Body of pancreas (tissue), 4 donors: ENCODE data around the gene HSPB1. TPM values are rescaled to one million over a fixed set of nuclear protein-coding genes. Genes with fewer than 3 reads are reported as not detected.

Experiments used
- ATAC-seq: fragments of 150-250 bp; one replicate; pipeline ENCODE4 v1.9.1; 2016
- DNase-seq, 4 donors: peaks; one replicate each; pipeline ENCODE4 v3.0.0-alpha.2; 2019
- H3K27ac ChIP-seq, 4 donors: fragments of 200-600 bp; sonication (generic); 1 replicate in 3 of 4; 2 replicates in 1 of 4; pipeline versions ENCODE4 v1.5.1 to v1.6.1; 2016 to 2019; ENCODE audit warnings: mild to moderate bottlenecking in 1 of 4, mixed read lengths in 1 of 4, moderate library complexity in 1 of 4
- H3K27me3 ChIP-seq, 2 donors: fragments of 200-600 bp; sonication (generic); one replicate each; pipeline ENCODE4 v1.6.0; 2016; ENCODE audit warnings: mild to moderate bottlenecking in 1 of 2
- H3K36me3 ChIP-seq, 2 donors: fragments of 200-600 bp; sonication (generic); replicated peaks in 1 of 2; 2 replicates each; pipeline ENCODE4 v1.5.1; 2016; ENCODE audit warnings: low read depth in 2 of 2; ENCODE audit not compliant: insufficient read depth in 1 of 2
- H3K4me1 ChIP-seq: fragments of 200-600 bp; sonication (generic); one replicate; pipeline ENCODE4 v1.6.0; 2016
- H3K4me3 ChIP-seq, 2 donors: fragments of 200-600 bp; sonication (generic); 1 replicate in 1 of 2; 2 replicates in 1 of 2; pipeline ENCODE4 v1.5.1; 2016 to 2019
- H3K9me3 ChIP-seq, 3 donors: fragments of 200-600 bp; sonication (generic); 1 replicate in 2 of 3; 2 replicates in 1 of 3; pipeline ENCODE4 v1.5.1; 2016
- CTCF ChIP-seq, 7 experiments: fragments of 450-650 bp in 4 of 7; fragments of 200-600 bp in 3 of 7; sonication (generic) in 3 of 7; IDR thresholded peaks; one replicate each; pipeline ENCODE4 v1.5.1; 2016 to 2019; ENCODE audit warnings: antibody characterized with exemption in 7 of 7
- POLR2A ChIP-seq, 3 donors: fragments of 450-650 bp; IDR thresholded peaks; one replicate each; pipeline ENCODE4 v1.6.1; 2016; ENCODE audit warnings: antibody characterized with exemption in 3 of 3, mild to moderate bottlenecking in 2 of 3
- WGBS, 2 donors: methylation state at CpG; one replicate each; pipeline ENCODE4 v1.1.5; 2017; 5-methylcytosine and 5-hydroxymethylcytosine counted together
- intact Hi-C: fragments of 100-400 bp; cut with DNase I; formaldehyde crosslinking; loops from one replicate; pipeline ENCODE4 v1.15.1; 2023
- total RNA-seq, 2 donors: library from RNA; depleted of rRNA; stranded (reverse); fragments of >200 nt; gene quantifications; one replicate each; pipeline ENCODE4 v1.1.0, GENCODE V29; 2016

Gene HSPB1
- total RNA-seq, 2 donors from 2014 or later, result 367 to 445 TPM

DNA sequence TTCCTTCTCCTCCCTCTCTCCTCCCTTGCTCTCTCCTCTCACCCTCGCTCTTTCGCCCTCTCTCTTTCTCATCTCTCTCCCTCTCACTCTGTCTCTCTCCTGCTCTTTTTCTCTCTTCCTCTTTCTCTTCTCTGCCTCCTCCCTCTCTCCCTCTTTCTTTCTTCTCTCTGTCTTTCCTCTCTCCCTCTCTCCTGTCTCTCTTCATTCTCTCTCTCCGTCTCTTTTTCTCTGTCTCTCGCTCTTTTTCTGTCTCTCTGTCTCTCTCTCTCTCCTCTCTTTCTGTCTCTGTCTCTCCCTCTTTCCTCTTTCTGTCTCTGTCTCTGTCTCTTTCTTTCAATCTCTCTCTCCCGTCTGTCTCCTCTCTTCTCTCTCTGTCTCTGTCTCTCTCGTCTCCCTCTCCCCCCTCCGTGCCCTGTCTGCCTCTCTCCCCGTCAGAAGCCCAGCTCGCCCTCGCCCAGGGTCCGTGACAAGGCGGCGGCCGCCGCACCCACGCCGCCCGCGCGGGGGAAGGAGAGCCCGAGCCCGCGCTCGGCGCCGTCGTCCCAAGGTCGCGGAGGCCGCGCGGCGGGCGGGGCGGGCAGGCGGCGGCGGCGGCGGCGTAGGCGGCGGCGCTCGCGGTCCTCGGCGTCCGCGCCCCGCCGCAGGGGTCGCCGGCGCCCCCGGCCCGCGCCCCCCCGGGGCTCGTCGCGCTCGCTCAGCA is 21.3 kb upstream of the HSPB1 start:
- ATAC-seq (peak; percentile 59), DNase-seq (peak in 1 of 4 donors; percentile 36)
- no peak overlapping the region for H3K4me3 ChIP-seq
- TF ChIP-seq CTCF (IDR thresholded peaks at IDR 0.05) (no peak), POLR2A (IDR thresholded peaks at IDR 0.05) (no peak)
- no peaks in the 10 kb centered on the region for H3K9me3 ChIP-seq
- 7 to 9% methylated on average over 21 to 26 of the region's 63 CpGs for WGBS, 2 donors
- no peaks in the 10 kb centered on the region for H3K36me3 ChIP-seq
- intact Hi-C loops, result loop anchor here (10.0 kb wide), 1 partner anchor 96 kb away; no protein-coding TSS in a partner anchor
- no peak overlapping the region for H3K27ac ChIP-seq
- H3K4me1 ChIP-seq, result peaks cover 20% of the 10 kb centered on the region
- H3K27me3 ChIP-seq, result peaks cover 0 to 3% of the 10 kb centered on the region in 2 donors

GRCh38 chr7:76281706-76282343 is 20.6 kb upstream of the HSPB1 start:
- Histone ChIP-seq H3K9me3 (no peaks in the 10 kb centered on the region), H3K4me1 (peaks cover 20% of the 10 kb centered on the region), H3K36me3 (no peaks in the 10 kb centered on the region), H3K27ac (no peak overlapping the region), H3K4me3 (no peak overlapping the region), H3K27me3 (peaks cover 0 to 3% of the 10 kb centered on the region in 2 donors)
- whole genome bisulfite sequencing, 2 donors, result 3 to 7% methylated on average over 11 to 20 of the region's 36 CpGs
- intact Hi-C loops, result loop anchor here (10.0 kb wide), 1 partner anchor 97 kb away; no protein-coding TSS in a partner anchor
- no peak for TF ChIP-seq POLR2A (IDR thresholded peaks at IDR 0.05)
- no peak for TF ChIP-seq CTCF (IDR thresholded peaks at IDR 0.05)
- peak; percentile 23 for ATAC-seq
- DNase-seq, result no peak

DNA sequence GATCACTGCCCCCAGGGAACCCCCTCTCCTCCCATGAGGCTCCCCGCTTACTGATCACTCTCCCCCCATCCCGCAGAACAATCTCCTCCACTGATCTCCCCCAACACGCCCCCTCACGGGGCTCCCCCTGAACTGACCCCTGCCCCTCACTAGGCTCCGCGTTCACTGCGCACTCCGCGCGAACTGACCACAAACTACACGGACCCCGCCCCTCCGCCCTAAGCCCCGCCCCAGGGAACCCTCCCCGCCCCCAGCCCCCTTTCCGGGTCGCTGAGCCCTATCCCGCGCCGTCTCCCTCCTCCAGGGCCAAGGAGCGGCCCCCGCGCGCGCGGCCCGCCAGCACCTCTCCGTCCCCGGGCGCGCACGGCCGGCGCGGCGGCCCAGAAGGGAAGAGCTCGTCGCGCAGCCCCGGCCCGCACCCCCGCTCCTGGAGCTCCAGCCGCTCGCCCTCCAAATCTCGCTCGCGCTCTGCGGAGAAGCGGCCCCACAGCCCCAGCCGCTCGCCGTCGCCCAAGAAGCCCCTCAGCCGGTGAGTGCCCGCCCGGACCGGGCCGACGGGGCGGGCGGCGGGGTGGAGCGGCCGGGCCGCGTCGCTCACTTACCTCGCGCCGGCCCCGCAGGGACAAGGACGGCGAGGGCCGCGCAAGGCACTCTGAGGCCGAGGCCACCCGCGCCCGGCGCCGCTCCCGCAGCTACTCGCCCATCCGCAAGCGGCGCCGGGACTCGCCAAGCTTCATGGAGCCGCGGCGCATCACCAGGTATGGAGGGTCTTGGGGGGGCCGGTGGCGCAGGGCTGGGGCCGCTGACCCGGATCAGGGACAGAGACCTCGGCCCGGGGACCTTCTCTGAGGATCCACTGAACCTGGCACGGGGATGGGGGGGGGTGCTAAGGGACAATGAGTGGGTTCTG is 19.9 kb upstream of the HSPB1 start:
- peak in 3 of 4 donors; percentile 20 to 51 (median 48) for DNase-seq
- Histone ChIP-seq H3K27ac (no peak overlapping the region), H3K4me3 (peak overlapping the region in 1 of 2 donors; percentile 22), H3K9me3 (no peaks in the 10 kb centered on the region), H3K4me1 (peaks cover 20% of the 10 kb centered on the region), H3K27me3 (peaks cover 0 to 3% of the 10 kb centered on the region in 2 donors), H3K36me3 (no peaks in the 10 kb centered on the region)
- ATAC-seq, result peak; percentile 51
- intact Hi-C loops, result loop anchor here (10.0 kb wide), 1 partner anchor 98 kb away; no protein-coding TSS in a partner anchor
- no peak for TF ChIP-seq CTCF (IDR thresholded peaks at IDR 0.05)
- no peak for TF ChIP-seq POLR2A (IDR thresholded peaks at IDR 0.05)
- 6 to 29% methylated on average over 7 to 98 of the region's 98 CpGs for WGBS, 2 donors

DNA sequence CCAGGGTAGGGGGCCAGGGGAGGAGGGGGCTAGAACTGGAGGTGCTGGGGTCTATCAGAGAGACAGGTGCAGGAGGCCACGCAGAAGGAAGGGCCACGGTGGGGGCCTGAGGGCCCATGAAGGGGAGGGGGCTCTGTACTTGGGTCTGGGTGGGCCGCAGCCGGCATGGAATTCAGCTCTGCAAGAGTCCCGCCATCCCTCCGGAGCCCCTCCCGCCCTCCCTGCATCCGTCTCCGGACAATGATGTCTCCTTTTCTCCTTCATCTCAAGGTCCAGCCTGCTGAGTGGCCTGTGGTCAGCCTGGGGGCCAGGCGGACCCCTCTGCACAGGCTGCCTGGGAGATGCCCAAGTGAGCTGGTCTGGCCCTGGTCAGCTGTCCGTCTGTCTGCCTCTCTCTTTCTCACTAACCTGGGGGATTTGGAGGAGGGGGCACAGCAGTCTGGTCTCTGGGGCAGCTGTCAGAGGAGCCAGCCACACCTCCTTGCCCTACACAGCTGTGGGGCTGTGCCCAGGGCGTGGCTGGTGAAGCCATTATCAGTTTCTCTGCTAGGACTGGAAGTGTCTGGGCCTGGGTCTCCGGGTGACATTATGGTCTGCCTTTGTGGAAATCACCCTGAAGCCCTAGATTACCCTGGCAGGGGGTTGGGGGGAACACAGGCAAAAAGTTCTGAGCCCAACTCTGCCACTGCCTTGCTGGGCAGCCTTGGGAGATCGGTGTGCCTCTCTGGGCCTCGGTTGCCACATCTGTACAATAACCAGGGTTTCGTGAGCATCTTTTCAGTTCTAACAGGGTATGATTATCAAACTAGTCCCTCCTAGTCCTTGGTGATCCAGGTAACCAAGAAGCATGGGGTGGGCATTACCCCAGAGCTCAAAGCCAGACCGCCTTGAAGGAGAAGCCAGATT is 19.0 kb upstream of the HSPB1 start:
- no peak for ATAC-seq
- Histone ChIP-seq H3K4me3 (no peak overlapping the region), H3K27me3 (peaks cover 0 to 3% of the 10 kb centered on the region in 2 donors), H3K9me3 (no peaks in the 10 kb centered on the region), H3K27ac (no peak overlapping the region), H3K36me3 (no peaks in the 10 kb centered on the region), H3K4me1 (peaks cover 20% of the 10 kb centered on the region)
- 80 to 82% methylated on average over 6 to 17 of the region's 17 CpGs for WGBS, 2 donors
- DNase-seq, result no peak
- TF ChIP-seq CTCF (IDR thresholded peaks at IDR 0.05) (no peak), POLR2A (IDR thresholded peaks at IDR 0.05) (no peak)
- intact Hi-C loops, result loop anchor here (10.0 kb wide), 1 partner anchor 99 kb away; no protein-coding TSS in a partner anchor
